AG09319 (cell line): Measurements from ENCODE around the gene ELMO1.

Experiments
- DNase-seq: peaks from one replicate; pipeline ENCODE4 v3.0.0-alpha.2; 2010; ENCODE audit warnings: low read depth; ENCODE audit errors: extremely low read depth
- CTCF ChIP-seq: IDR thresholded peaks from 2 replicates; pipeline ENCODE4 v1.5.1; 2011; ENCODE audit warnings: low read depth, mild to moderate bottlenecking, inconsistent platforms, low read length, moderate library complexity

ELMO1 gene

GRCh38 chr7:37408291-37409228 is 40.1 kb downstream of the ELMO1 start:
- DNase-seq = no peak
- no peak for TF ChIP-seq CTCF

- no peak for TF ChIP-seq CTCF
- DNase-seq = no peak
These were observed 43.0 kb downstream of the ELMO1 start for GRCh38 chr7:37405603-37406122.

- no peak for TF ChIP-seq CTCF
- no peak for DNase-seq
These were observed 43.5 kb downstream of the ELMO1 start for GRCh38 chr7:37405128-37405527.

GRCh38 chr7:37399876-37400421 is 48.7 kb downstream of the ELMO1 start:
- TF ChIP-seq CTCF = no peak
- no peak for DNase-seq

GRCh38 chr7:37398403-37398802 is 50.3 kb downstream of the ELMO1 start:
- TF ChIP-seq CTCF = no peak
- DNase-seq = no peak

- no peak for TF ChIP-seq CTCF
- no peak for DNase-seq
These were observed 52.9 kb downstream of the ELMO1 start for GRCh38 chr7:37395618-37396259.

GRCh38 chr7:37394158-37394557 is 54.5 kb downstream of the ELMO1 start:
- TF ChIP-seq CTCF = no peak
- no peak for DNase-seq
